SH-SY5Y (cell line): Measurements from ENCODE around the gene KIF17.

ENCODE experiments used
- GATA2 ChIP-seq: IDR thresholded peaks from 2 replicates; pipeline ENCODE4 v1.6.1; 2011; ENCODE audit warnings: mild to moderate bottlenecking, low read depth, low read length
- GATA3 ChIP-seq: IDR thresholded peaks from 2 replicates; pipeline ENCODE4 v1.6.1; 2011; ENCODE audit warnings: low read depth, mild to moderate bottlenecking, low read length, moderate library complexity

- TF ChIP-seq GATA2 (no peak), GATA3 (no peak)
These were observed 6.8 kb upstream of the KIF17 start for GRCh38 chr1:20724364-20725188.
